GM21390 (cell line): ENCODE results near the gene TAP1.

Experiments
- ATAC-seq: cut with Tn5 transposase; IDR thresholded peaks from one replicate; pipeline ENCODE4 v1.9.1; 2021; ENCODE audit not compliant: unreplicated experiment

The TAP1 gene

DNA sequence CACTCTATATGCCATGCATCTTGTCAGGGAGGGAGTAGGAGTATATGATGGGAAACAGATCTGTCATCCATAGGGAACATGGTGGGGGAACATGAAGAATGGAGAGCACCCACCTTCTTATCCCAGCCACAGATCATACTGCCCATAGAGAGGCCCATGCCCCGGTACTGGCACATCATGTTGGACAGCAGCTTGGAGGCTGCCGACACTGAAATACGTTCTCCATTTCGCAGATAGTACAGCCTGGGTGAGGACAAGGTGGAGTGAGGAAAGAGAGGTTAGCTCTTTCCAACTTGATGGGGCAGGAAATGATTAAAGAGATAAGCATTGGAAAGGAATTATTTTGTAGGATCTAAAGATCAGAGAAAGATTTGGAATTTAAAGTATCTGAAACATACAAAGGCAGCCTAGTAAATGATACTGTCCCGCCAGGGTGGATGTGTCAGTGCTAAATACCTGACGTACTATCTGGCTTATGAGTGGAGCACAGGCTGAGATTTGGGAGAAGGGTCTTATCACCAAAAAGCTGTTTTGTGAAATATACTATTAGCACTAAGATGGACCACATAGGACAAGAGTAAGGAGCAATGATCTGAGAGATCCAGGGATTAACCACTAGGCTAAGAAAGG lies 11.4 kb downstream of the TAP1 start:
- no peak for ATAC-seq

DNA sequence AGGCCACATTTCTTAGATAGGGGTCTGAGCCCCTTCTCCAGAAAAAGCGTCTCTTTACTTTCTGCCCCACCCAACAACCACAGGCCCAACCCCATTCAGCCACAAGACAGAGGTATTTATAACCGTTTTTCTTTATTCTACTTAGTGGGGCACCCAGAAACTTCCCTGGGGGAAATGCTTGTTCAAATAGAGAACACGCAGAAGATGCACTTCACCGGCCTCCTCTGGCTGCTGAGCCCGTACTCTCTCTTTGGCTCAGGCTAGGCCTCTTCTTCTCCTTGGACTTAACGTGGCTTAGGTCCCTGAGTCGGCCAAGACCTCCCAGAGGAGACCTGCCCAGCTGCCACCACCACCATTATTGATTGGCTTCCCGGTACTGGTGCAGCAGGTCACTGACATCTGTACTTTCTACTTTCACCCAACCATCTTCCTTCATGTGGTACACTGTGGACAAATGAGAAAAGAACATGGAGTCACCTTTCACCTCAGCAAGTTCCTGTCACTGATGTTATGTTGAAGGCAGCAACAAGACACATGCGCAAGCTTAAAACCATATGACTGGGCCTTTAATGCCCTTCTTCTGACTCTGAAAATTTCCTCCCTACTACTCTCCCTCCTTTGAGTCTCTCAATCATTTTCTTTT lies 12.8 kb downstream of the TAP1 start:
- no peak for ATAC-seq

DNA sequence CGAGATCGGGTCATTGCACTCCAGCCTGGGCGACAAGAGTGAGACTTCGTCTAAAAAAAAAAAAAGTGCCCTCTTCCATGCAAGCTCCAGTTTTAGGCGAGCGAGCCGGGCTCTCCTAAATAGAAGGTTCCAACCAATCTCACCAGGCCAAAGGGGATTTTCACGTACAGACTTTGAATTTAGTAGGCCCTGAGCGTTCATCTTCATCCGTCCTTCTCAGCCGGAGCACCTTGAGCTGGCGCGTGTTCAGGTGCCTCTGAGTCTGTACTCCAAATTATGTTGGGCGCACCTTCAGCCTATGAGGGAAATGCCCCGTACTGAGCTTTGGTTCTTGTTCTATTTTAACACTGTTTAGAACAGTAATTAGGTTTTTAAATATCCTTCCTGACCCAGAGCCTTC lies 14.1 kb downstream of the TAP1 start:
- no peak for ATAC-seq

DNA sequence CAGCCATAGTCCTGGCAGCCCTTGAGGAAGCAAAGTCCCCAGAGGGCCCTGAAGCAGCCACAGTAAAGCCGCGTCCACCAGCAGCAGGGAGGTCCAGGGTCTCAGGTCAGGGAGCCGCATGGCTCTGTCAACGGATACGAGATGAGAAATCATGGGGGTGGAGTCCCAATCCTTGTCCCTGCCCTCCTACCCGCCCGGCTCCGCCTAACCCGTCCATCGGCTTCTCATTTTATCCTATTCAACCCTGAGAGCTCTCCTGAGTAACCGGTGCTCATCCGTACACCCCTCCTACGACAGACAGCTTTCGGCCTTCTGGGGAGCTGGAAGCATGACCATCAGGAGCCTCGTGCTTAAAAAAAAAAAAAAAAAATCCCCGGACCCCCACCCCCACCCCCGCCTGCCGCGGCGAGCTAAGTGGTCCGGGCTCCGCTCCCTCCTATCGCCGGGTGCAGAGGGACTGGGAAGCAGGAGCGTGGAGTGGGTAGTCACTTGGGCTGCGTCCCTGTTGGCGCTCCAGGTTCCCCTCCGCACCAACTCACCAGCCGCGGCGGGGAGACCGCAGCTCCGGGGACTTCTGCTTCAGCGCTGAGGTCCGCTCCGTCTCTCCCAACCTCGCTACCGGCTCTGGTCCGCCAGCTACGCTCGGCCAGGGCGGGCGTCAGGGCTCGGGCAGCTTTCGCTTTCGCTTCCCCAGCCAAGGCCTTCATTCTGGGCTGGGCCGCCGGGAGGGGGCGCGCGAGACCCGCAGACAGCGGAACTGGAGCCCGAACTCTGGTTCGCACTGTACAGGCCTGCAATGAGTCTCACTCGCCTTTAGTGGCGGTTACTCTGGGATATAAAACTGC lies 15.2 kb downstream of the TAP1 start, which contains the start of gene TAP2:
Gene TAP2 (minus strand): TSS at position 626 of the 845 bp plus-strand sequence. CDS start 506 bp downstream, at position 120.
- peak; percentile 59 for ATAC-seq

DNA sequence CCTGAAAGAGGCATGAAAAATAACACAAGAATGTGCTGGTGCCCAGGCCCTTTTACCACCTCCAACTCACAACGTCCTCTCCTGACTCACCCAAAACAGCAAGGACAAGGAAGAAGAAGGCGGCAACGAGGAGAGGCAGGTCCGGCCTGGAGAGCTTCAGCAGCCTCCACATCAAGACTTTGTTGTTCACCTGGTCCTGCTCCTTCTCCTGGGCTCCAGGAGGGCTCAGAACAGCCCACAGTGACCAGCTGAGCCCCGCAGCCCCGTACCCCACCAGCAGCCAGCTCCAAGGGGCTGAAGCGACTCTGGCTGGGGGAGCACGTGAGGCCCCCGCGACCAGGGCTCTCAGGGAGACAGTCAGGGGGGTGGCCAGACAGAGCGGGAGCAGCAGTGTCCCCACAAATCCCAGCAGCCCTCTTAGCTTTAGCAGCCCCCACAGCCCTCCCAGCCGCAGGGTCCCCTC lies 15.8 kb downstream of the TAP1 start:
- ATAC-seq: no peak

DNA sequence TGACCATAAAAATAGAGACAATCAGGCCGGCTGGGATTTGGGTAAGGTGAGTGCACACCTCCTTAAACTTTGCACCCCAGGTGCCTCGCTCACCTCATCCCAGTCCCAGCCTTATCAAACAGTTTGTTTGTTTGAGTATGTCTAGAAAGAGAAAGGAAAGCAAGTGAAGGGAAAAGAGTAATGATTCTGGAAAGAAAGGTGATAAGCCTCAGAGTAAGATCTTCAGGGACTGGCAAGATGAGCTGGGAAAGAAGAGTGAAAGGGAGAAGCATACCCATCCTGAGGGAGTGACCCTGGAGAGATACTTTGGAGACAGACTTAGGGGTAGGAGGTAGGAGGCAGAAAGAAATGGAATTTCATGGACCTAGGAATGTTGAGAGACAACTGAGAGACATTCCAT lies 16.6 kb downstream of the TAP1 start:
- no peak for ATAC-seq

DNA sequence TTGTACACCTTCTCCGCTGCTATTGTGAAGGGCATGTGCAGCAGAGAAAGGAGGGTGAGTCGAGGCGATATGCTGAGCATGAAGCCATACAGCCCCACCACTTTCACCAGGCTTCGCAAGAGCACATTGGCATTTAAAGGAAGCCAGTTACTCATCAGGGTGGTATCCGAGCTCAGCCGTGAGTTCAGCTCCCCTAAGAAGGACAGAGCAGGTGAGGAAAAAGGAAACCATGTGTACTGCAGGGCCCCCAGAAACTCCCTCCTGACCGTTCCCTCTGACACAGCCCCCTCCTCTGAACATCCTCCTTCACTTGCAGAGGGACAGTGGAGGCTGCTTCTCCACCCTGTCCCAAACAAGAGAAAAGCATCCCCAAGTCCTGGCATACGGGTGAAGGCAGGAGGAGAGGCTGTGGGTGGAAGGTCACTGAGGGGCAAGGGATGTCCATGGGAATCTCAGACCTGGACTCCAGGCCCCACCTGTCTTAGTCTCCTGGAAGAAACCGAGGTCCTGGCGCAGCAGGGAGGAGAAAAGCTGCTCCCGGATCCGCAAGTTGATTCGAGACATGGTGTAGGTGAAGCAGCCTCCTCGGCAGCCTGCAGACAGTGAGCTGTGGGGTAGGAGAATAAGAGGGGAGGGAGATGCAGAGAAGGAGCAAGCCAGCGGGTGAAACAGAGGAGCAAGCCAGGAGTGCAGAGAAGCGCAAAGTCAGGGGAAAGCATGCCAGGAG lies 18.2 kb downstream of the TAP1 start:
- no peak for ATAC-seq

DNA sequence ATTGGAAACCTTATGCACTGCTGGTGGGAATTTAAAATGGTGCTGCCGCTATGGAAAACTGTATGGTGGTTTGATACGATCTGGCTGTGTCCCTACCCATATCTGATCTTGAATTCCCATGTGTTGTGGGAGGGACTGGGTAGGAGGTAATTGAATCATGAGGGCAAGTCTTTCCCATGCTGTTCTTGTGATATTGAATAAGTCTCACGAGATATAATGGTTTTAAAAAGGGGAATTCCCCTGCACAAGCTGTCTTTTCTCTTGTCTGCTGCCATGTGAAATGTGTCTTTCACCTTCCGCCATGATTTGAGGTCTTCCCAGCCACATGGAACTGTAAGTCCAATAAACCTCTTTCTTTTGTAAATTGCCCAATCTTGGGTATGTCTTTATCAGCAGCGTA lies 19.8 kb downstream of the TAP1 start:
- ATAC-seq: no peak

DNA sequence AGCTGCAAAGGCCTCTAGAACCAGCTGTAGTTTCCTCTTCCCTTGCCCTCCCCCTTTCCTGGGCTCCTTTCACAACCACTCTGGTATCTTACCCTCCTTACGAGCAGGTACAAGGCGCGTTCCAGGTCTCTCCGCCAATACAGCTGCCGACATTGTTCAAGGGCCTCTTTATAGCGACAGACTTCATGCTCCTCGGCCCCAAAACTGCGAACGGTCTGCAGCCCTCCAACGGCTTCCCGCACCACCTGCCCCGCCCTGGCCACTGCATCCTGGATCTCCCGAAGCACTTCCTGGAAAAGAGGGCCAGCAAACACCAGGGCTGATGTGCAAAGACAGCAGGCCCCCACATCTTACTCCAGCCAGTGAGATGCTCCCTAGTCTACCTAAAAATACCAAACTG lies 21.0 kb downstream of the TAP1 start:
- ATAC-seq: no peak

DNA sequence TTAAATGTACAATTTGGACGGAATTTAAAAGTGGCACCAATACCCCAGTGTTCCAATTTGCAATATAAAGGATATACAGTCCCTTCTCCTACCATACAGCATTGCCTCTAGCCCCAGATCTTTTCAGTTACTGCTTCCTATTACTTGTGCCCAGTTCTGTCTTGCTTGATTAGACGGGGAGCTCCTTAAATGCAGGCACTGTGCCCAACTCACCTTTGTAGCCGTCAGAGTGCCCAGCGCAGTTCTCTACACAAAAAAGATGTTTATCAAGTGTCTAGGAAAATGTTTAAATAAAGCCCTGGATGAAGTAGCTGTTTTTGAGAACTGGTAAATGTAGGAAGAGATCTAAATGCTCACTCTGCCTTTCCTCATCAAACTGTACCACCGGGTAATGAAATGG lies 22.6 kb downstream of the TAP1 start:
- no peak for ATAC-seq

DNA sequence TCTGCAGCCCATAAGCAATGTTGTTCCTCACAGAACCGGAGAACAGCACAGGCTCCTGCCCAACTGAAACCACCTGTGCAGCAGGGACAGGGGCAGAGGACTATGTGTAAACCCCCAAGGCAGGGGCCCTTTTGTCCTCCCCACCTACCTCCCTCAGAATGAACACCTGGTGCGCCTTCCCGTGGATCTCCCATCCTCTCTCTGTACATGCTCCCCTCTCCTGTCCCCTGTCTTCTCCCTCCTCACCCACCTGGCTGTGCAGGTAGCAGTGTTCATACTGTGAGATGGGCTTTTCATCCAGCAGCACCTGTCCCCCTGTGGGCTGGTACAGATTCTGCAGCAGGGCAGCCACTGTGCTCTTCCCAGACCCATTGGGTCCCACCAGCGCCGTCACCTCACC lies 23.5 kb downstream of the TAP1 start:
- ATAC-seq: no peak

DNA sequence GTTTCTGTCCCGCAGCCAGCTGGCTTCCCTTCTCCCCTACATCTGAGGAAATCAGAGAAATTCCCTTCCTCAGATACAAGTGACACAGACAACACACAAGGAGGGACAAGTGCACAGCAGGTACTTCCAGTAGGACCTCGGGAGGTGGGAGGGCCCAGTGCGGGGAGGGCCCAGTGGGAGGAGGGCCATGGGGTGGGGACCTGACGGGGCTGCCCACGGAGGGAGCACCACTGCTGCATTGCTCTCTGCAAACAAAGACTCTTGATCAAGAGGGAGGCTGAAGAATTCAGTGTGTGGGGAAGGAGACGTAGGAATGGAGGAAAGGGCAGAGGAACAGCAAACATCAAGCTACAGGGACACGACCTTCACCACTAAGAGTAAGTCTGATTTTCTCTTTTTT lies 24.0 kb downstream of the TAP1 start:
- no peak for ATAC-seq

DNA sequence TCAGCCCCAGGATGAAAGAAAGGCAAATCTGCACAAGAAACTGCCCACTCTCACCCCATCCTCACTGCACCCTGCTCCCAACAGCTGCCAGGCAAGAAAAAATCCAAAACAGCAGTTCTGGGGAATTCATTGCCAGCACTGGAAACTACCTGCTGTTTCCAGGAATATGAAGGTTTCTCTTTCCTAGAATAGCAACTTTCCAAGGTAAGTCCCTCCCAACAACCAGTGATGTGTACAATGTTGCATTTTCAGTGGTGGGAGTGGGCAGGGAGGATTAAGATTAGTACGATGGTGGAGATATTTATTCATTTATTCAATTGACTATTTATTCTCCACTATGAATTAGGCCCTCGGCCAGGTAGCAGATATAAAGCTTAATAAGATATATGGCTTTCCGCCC lies 26.5 kb downstream of the TAP1 start:
- ATAC-seq: no peak

DNA sequence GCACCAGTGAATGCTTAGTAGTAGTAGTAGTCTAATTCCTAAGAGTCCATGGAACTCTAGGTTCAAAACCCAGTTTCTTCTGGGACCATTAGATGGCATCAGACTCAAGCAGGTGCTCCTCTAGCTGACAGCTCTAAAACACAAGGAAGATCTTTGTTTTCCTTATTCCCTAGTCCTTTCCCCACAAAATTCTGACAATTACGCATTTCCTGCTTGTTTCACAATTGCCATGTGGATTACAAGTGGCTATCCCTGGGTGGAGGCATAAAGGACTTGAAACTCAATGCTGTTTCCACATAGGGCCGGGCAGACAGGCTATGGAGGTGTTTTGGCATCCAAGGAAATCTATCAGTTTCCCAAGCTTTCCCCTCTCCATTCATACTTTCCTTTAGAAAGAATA lies 27.5 kb downstream of the TAP1 start:
- ATAC-seq: no peak

DNA sequence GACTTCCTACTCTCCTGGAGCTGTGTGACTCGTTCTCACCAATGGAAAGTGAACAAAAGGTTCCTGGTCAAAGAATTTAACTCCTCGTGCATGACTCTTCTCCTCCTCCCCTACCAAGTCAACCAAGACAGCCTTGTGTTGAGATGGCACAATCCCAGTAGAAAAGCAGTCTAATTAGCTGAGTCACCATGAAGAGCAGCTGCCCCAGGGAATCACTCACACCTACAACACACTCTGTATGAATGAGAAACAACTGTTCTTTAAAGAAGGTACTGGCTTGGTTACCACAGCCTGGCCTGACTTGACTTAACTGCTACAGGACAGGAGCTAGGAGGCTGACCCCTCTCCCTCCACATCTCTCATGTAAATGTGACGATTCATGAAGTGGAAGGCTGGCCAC lies 33.8 kb downstream of the TAP1 start:
- no peak for ATAC-seq

DNA sequence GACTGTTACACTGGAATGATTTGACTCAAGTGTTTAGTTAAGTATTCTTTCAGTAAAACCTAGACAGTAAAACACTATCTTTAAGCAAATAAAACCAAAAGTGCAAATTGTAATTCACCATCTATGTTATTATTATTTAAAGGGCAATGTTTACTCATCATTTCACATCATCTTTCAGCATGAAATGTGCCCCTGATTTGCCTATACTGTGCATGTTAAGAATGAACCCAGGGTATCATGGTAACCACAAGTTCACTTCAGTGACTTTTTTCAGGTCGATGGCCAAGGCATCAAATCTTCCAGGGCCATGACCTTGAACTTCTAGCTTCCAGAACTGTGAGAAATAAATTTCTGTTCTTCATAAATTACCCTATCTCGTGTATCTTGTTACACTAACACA lies 34.6 kb downstream of the TAP1 start:
- ATAC-seq: no peak

DNA sequence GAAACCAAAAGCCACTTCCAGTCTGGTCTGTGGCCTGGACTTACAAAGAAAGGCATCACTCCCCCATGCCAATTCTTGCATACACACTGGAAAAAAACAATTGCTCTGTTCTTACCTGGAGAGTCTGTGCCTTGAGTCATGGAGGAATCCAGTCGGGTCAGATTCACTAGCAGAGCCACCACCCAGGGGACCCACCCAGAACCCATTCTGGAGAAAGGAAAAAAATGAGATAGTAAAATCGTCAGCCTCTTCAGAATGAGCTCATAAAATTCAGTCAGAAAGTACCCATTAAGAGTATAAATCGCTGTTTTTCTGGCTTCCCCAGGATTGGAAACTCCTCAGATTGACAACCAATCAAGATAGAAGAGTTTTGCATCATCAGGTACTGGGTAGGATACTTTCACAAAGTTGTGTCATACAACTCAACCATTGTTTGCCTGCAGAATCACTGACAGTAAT lies 36.7 kb downstream of the TAP1 start, which contains the start of gene HLA-DOB:
Gene HLA-DOB (minus strand): TSS at position 257 of the 459 bp plus-strand sequence. CDS start 51 bp downstream, at position 206.
- ATAC-seq: no peak

DNA sequence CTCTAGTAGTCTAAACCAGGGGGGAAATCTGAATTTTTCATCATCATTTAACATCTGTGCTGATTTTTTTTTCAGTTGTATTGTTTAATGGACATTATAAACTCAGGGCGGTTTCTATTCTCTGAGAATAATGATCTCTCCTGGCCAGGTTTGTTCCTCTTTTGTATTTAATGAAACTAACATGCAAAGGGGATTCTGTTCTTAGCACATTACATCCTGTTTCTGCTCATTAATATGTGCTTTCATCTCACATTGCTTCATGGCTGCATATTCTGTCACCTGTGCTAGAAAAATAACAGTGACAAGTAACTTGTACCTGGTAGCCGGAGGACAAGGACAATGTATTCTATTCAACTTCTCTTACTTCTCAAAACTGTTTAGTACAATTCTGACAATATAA lies 37.5 kb downstream of the TAP1 start:
- ATAC-seq: no peak

DNA sequence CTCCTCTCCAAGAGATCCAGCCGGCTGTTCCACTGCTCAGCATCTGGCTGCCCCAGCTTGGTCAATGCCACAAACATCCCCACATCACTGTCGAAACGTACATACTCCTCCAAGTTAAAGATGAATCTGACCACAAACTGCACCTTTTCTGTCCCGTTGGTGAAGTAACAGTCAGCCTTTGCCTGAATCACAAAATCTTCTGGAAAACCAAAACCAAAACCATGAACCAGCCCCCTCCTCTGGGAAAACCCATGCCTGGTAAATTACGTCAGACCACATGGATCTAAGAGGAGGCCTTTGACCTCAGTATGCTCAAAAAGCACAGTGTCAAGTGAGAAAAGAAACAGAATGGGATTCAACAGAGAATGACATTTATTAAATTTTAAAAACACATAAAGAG lies 38.4 kb downstream of the TAP1 start:
- ATAC-seq: no peak

DNA sequence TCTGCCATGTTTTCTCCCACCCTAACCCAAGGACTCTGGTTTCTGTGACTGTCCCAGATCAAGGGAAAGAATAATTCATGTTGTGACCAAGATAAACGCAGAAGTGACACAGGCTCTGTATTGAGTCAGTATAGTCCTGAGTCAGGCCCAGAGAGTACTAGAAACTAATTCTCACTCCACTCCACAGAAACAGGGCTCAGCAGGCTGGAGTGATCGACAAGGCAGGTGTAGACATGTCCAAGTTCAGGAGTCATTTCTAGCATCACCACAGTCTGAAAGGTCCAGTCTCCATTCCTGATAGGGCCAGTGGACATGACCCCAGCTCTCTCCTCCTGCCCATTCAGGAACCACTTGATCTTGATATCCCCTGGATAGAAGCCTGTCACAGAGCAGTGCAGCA lies 39.4 kb downstream of the TAP1 start:
- ATAC-seq: no peak

DNA sequence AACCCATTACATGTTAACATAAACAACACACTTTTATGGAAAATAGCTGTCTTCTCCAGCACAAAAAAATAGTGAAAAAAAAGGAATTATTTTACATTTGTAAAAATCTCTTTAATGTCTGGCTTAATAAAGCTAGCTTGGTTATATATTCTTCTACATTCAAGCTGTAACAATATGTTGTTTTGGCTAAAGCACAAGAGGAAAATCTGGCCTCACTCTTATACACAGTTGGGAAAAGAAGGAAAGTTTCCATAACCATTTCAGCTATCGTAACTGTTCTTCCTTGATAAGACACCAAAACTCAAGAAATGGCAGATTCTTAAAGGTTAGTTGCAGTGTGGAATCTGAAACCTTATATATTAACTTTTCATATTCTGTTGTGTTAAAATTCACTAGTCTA lies 44.3 kb downstream of the TAP1 start:
- no peak for ATAC-seq
